ENCODE measurements around the gene C4orf51. TPM values are rescaled to one million over a fixed set of nuclear protein-coding genes. Genes with fewer than 3 reads are reported as not detected.
"Not testable (repeated sequence)": the region's sequence is repeated elsewhere in the genome, so short reads cannot be mapped to it uniquely, and the experiment has no call there.

Gene C4orf51
- total and polyA plus RNA-seq, 12 donors, result not detected

DNA sequence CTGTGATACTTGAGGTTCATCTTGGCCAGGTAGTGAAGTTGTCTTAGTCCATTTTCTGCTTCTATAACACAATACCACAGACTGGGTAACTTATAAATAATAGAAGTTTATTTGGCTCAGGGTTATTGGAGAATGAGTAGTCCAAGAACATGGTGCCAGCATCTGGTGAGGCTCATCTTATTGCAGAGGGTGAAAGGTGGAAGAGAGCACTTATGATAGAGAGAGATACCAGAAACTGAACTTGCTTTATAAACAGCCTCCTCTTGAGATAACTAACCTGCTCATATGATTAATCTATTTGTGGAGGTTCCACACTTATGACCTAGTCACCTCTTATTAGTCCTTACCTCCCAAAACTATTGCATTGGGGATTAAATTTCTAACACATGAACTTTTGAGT lies 1.6 kb downstream of the C4orf51 start:
- no peak overlapping the region for H3K4me3 ChIP-seq
- H3K36me3 ChIP-seq (replicated peaks in 1 of 2), result no peaks in the 10 kb centered on the region
- intact Hi-C loops (cut with DNase I), result no loop called here
- no peak for DNase-seq
- no peak overlapping the region for H3K27ac ChIP-seq
- no peaks in the 10 kb centered on the region for H3K9me3 ChIP-seq (replicated peaks in 1 of 3)
- H3K27me3 ChIP-seq, result no peaks in the 10 kb centered on the region
- H3K4me1 ChIP-seq (replicated peaks in 1 of 2), result peaks cover 11 to 21% of the 10 kb centered on the region in 2 donors
- no peak for TF ChIP-seq POLR2A (IDR thresholded peaks at IDR 0.05)
- TF ChIP-seq, protein P1, sequence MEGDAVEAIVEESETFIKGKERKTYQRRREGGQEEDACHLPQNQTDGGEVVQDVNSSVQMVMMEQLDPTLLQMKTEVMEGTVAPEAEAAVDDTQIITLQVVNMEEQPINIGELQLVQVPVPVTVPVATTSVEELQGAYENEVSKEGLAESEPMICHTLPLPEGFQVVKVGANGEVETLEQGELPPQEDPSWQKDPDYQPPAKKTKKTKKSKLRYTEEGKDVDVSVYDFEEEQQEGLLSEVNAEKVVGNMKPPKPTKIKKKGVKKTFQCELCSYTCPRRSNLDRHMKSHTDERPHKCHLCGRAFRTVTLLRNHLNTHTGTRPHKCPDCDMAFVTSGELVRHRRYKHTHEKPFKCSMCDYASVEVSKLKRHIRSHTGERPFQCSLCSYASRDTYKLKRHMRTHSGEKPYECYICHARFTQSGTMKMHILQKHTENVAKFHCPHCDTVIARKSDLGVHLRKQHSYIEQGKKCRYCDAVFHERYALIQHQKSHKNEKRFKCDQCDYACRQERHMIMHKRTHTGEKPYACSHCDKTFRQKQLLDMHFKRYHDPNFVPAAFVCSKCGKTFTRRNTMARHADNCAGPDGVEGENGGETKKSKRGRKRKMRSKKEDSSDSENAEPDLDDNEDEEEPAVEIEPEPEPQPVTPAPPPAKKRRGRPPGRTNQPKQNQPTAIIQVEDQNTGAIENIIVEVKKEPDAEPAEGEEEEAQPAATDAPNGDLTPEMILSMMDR (IDR thresholded peaks at IDR 0.05), result no peak

GRCh38 chr4:145681956-145682355 lies 2.0 kb downstream of the C4orf51 start:
- H3K27me3 ChIP-seq, result no peaks in the 10 kb centered on the region
- H3K27ac ChIP-seq, result no peak overlapping the region
- TF ChIP-seq, protein P1 (IDR thresholded peaks at IDR 0.05), result no peak
- no peak for TF ChIP-seq POLR2A (IDR thresholded peaks at IDR 0.05)
- H3K4me3 ChIP-seq, result no peak overlapping the region
- WGBS, 4 donors, result 48 to 69% (median 60%) methylated on average over 1 of the region's 1 CpG
- DNase-seq, result peak in 1 of 7 donors; percentile 18
- H3K9me3 ChIP-seq (replicated peaks in 1 of 3), result no peaks in the 10 kb centered on the region
- no peaks in the 10 kb centered on the region for H3K36me3 ChIP-seq (replicated peaks in 1 of 2)
- H3K4me1 ChIP-seq (replicated peaks in 1 of 2), result peaks cover 11 to 21% of the 10 kb centered on the region in 2 donors
- intact Hi-C loops (cut with DNase I), result no loop called here

GRCh38 chr4:145686991-145687390 lies 7.0 kb downstream of the C4orf51 start:
- Histone ChIP-seq H3K4me1 (replicated peaks in 1 of 2) (peaks cover 0 to 4% of the 10 kb centered on the region in 2 donors), H3K27me3 (no peaks in the 10 kb centered on the region), H3K36me3 (replicated peaks in 1 of 2) (no peaks in the 10 kb centered on the region), H3K4me3 (no peak overlapping the region), H3K27ac (no peak overlapping the region), H3K9me3 (replicated peaks in 1 of 3) (no peaks in the 10 kb centered on the region)
- WGBS, 4 donors, result 56 to 77% (median 68%) methylated on average over 2 of the region's 2 CpGs
- TF ChIP-seq, protein P1 (IDR thresholded peaks at IDR 0.05), result no peak
- TF ChIP-seq POLR2A (IDR thresholded peaks at IDR 0.05), result no peak
- intact Hi-C loops (cut with DNase I), result no loop called here
- no peak for DNase-seq

DNA sequence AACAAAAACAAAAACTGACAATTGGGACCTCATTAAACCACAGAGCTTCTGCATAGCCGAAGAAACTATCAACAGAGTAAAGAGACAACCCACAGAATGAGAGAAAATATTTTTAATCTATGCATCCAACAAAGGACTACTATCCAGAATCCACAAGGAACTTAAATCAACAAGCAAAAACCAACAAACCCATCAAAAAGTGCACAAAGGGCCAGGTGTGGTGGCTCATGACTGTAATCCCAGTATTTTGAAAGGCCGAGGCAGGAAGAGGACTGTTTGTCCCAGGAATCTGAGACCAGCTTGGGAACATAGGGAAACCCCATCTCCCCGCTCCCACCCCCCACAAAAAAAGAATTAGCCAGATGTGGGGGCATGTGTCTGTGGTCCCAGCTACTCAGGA lies 10.7 kb downstream of the C4orf51 start:
- Histone ChIP-seq H3K36me3 (replicated peaks in 1 of 2) (no peaks in the 10 kb centered on the region), H3K27ac (no peak overlapping the region), H3K4me3 (no peak overlapping the region), H3K4me1 (replicated peaks in 1 of 2) (no peaks in the 10 kb centered on the region), H3K27me3 (no peaks in the 10 kb centered on the region), H3K9me3 (replicated peaks in 1 of 3) (no peaks in the 10 kb centered on the region)
- intact Hi-C loops (cut with DNase I), result no loop called here
- TF ChIP-seq, protein P1 (IDR thresholded peaks at IDR 0.05), result no peak
- no peak for TF ChIP-seq POLR2A (IDR thresholded peaks at IDR 0.05)
- DNase-seq, result no peak
- 91 to 95% (median 92%) methylated on average over 3 of the region's 3 CpGs for WGBS, 4 donors

DNA sequence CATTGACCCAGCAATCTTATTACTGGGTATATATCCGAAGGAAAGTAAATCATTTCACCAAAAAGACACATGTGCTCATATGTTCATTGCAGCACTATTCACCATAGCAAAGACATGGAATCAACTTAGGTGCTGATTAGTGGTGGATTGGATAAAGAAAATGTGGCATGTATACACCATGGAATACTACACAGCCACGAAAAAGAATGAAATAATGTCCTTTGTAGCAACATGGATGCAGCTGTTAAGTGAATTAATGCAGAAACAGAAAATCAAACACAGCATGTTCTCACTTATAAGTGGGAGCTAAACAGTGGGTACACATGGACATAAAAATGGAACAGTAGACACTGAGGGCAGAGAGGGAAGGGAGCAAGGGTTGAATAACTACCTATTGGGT lies 11.5 kb downstream of the C4orf51 start:
- H3K27ac ChIP-seq; H3K4me3 ChIP-seq; H3K27me3 ChIP-seq; H3K4me1 ChIP-seq (replicated peaks in 1 of 2); H3K36me3 ChIP-seq (replicated peaks in 1 of 2); H3K9me3 ChIP-seq (replicated peaks in 1 of 3); intact Hi-C loops (cut with DNase I); DNase-seq: not testable (repeated sequence)
- WGBS, 4 donors, result 77 to 91% (median 88%) methylated on average over 2 of the region's 2 CpGs
